ENCODE data around the gene KRTAP6-2.

The KRTAP6-2 gene

GRCh38 chr21:30567617-30568016 lies 31.1 kb downstream of the KRTAP6-2 start:
- DNase-seq (ENCODE audit: low spot score): no peak

DNA sequence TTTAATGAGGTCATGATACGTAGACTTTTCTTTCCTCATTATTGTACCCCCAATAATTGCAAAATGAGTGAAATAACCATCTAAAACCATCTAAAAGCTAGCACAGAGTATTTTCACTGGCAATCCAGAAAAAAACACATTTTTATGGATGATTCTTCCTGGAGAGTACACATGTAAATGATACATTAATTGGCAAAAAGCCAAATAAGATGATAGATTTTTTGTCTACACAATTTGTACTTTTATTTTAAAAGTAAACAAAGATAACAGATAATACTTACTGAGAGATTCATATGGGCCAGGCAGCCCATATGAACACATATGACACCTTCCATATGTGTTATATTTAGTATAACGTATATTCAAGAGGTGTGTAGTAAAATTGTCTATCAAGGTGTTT lies 35.1 kb downstream of the KRTAP6-2 start:
- DNase-seq (ENCODE audit: low spot score): no peak

- no peak for DNase-seq (ENCODE audit: low spot score)
Observed at GRCh38 chr21:30563072-30563471, 35.6 kb downstream of the KRTAP6-2 start.

DNA sequence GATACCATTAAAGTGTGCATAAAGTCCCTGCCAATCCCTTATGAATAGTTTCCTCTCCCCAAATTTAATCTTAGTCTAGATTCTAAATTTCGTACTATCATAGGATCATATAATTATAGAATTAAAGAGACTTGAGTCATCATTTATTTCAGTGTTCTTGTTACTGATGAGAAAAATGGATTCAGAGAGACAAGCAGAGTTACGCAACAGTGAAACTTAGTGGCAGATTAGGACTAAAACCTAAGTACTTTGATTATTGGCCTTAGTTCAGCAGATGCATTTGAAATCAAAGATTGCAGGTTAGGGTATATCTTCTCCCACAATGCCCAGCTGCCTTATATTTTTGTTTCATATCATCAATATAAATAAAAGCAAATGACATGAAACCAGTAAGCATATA lies 36.7 kb downstream of the KRTAP6-2 start:
- DNase-seq (ENCODE audit: low spot score): no peak

DNA sequence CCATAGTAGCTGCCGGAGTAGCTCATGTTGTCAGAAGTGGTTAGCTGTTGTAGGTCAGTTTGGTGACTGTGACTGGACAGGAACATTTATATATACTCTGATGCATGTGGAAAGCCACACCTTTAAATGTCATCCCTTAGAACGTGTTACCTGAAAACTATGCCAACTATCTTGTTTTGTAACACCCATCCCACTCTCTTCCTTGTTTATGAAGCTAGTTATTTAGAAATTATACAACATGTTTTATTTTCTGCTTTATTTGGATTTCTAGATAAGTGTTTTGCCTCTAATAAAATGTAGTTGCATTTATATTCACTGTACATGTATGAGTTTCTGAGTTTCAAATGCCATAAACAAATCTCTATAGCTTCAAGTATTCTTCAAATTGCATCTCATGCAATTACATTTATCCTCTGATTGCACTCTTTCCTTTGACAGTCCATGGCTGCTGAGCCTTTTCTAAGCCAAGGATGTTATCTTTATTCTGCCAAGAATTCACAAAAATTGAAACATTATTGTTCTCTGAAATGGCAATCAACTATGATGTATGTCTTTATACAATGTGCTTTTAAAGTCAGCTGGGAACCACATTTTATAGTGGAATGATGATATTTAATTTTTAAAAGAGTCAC lies 37.3 kb downstream of the KRTAP6-2 start, which contains the start of gene KRTAP19-7:
Gene KRTAP19-7 (minus strand): TSS at position 51 of the 632 bp plus-strand sequence. CDS start 25 bp downstream, at position 26.
- DNase-seq (ENCODE audit: low spot score): no peak

DNA sequence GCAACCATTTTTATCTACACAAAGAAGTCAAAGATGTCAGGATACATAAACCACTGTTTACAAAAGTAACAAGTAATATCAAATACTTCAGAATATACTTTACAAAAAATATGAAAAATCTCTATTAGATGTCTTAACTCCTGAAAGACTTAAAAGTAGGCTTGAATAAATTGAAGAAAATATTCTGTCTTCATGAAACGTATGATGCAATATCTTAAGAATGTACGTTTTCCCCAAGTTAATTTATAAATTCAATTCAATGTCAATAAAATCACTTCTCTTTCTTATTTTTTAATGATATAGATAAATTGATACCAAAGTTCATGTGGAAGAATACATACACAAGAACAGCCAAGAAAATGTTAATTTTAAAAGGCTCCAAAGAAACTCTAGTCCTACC lies 43.6 kb downstream of the KRTAP6-2 start:
- DNase-seq (ENCODE audit: low spot score): no peak

DNA sequence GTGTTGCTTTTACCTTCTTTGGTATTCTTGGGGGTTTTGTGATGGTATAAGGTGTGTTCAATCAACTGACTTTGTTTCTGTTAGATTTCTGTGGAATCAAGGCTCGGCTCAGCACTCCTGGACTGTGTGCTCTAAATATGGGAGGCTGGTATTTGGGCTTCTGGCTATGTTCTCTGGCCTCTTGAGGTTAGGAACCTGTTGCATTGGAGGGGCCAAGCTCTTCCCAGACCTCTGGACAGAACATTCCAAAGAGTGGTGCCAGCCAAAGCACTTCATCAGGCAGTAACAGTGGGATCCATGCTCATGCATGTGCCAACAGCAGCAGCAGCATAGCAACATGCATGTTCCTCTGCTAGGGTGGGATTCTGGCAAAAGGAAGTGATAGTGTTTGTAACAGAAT lies 45.9 kb downstream of the KRTAP6-2 start:
- DNase-seq (ENCODE audit: low spot score): no peak
